GM23338 (cell line): ENCODE data around the gene FBXO24. TPM values are rescaled to one million over a fixed set of nuclear protein-coding genes. Genes with fewer than 3 reads are reported as not detected.

Source experiments
- ATAC-seq: fragments of 200-7000 bp; cut with Tn5 transposase; 3 replicates; pipeline ENCODE4 v1.9.1; 2020
- DNase-seq: peaks from one replicate; pipeline ENCODE4 v3.0.0-alpha.2; 2015; ENCODE audit warnings: low spot score
- H2AFZ ChIP-seq: fragments of 200-600 bp; sonication (generic); 2 replicates; pipeline ENCODE4 v1.8.0; 2016; ENCODE audit warnings: antibody characterized with exemption, mild to moderate bottlenecking, moderate library complexity
- H3F3A ChIP-seq: fragments of 200-600 bp; sonication (generic); replicated peaks from 2 replicates; pipeline ENCODE4 v1.8.0; 2017; ENCODE audit warnings: antibody characterized with exemption, mixed run types, low read depth
- H3K27ac ChIP-seq: fragments of 200-600 bp; sonication (generic); 2 replicates; pipeline ENCODE4 v1.6.1; 2016; ENCODE audit warnings: low read depth
- H3K27me3 ChIP-seq: fragments of 200-600 bp; sonication (generic); 2 replicates; pipeline ENCODE4 v1.8.0; 2016; ENCODE audit warnings: mild to moderate bottlenecking, mixed run types, moderate library complexity; ENCODE audit not compliant: insufficient read depth
- H3K36me3 ChIP-seq: fragments of 200-600 bp; sonication (generic); 2 replicates; pipeline ENCODE4 v1.8.0; 2016; ENCODE audit warnings: mild to moderate bottlenecking; ENCODE audit not compliant: insufficient read depth
- H3K4me1 ChIP-seq: fragments of 200-600 bp; sonication (generic); 2 replicates; pipeline ENCODE4 v1.8.0; 2016; ENCODE audit warnings: mild to moderate bottlenecking, moderate library complexity; ENCODE audit not compliant: insufficient read depth
- H3K4me2 ChIP-seq: fragments of 200-600 bp; sonication (generic); 2 replicates; pipeline ENCODE4 v1.7.1; 2017; ENCODE audit warnings: mixed run types
- H3K4me3 ChIP-seq: fragments of 200-600 bp; sonication (generic); 2 replicates; pipeline ENCODE4 v1.6.1; 2016; ENCODE audit warnings: mixed run types
- H3K79me2 ChIP-seq: fragments of 200-600 bp; sonication (generic); replicated peaks from 2 replicates; pipeline ENCODE4 v1.8.0; 2017; ENCODE audit warnings: mild to moderate bottlenecking; ENCODE audit not compliant: insufficient read depth
- H3K9me2 ChIP-seq: fragments of 200-600 bp; sonication (generic); 2 replicates; pipeline ENCODE4 v1.8.0; 2017; ENCODE audit not compliant: insufficient read depth
- H4K20me1 ChIP-seq: fragments of 200-600 bp; sonication (generic); replicated peaks from 2 replicates; pipeline ENCODE4 v1.8.0; 2017; ENCODE audit warnings: mild to moderate bottlenecking; ENCODE audit not compliant: insufficient read depth
- H3K27ac Mint-ChIP-seq: 2 replicates; pipeline ENCODE4 v1.8.0; 2020; ENCODE audit warnings: inconsistent platforms, mild to moderate bottlenecking, moderate library complexity, mixed read lengths
- H3K27me3 Mint-ChIP-seq: 3 replicates; pipeline ENCODE4 v1.8.0; 2022; ENCODE audit warnings: low read depth, mild to moderate bottlenecking, moderate library complexity, mixed read lengths, inconsistent platforms; ENCODE audit not compliant: insufficient read depth, poor library complexity
- H3K36me3 Mint-ChIP-seq: 3 replicates; pipeline ENCODE4 v1.8.0; 2021; ENCODE audit warnings: low read depth, mild to moderate bottlenecking, inconsistent platforms, moderate library complexity, mixed read lengths
- H3K4me1 Mint-ChIP-seq: 3 replicates; pipeline ENCODE4 v1.8.0; 2020; ENCODE audit warnings: mild to moderate bottlenecking, inconsistent platforms, mixed read lengths
- H3K4me3 Mint-ChIP-seq: 3 replicates; pipeline ENCODE4 v1.8.0; 2021; ENCODE audit warnings: moderate library complexity, mild to moderate bottlenecking, inconsistent platforms, mixed read lengths
- H3K9me3 Mint-ChIP-seq: 3 replicates; pipeline ENCODE4 v1.8.0; 2020; ENCODE audit warnings: moderate library complexity, mild to moderate bottlenecking, inconsistent platforms, mixed read lengths
- CREB1 ChIP-seq: fragments of 250-450 bp; sonication (Bioruptor Pico); IDR thresholded peaks from 2 replicates; pipeline ENCODE4 v1.5.0; 2020; ENCODE audit warnings: low read depth, mild to moderate bottlenecking, moderate library complexity
- JUNB ChIP-seq: IDR thresholded peaks from one replicate; pipeline ENCODE4 v1.6.1; 2016; ENCODE audit warnings: antibody characterized with exemption; ENCODE audit not compliant: unreplicated experiment
- NANOG ChIP-seq: IDR thresholded peaks from 2 replicates; pipeline ENCODE4 v1.6.1; 2016; ENCODE audit warnings: antibody characterized with exemption, borderline replicate concordance
- POLR2AphosphoS5 ChIP-seq: IDR thresholded peaks from 2 replicates; pipeline ENCODE4 v1.6.1; 2016; ENCODE audit warnings: antibody characterized with exemption, low read depth
- ZNF114 ChIP-seq: fragments of 250-450 bp; sonication (Bioruptor Pico); IDR thresholded peaks from 2 replicates; pipeline ENCODE4 v1.5.0; 2020; ENCODE audit warnings: mild to moderate bottlenecking, moderate library complexity
- polyA plus RNA-seq: library from polyadenylated mRNA; unstranded; fragments of >200 nt; fragmentation: Nextera tagmentation; extraction: Ambion mirVana; gene quantifications from 2 replicates; pipeline ENCODE4 v1.2.1, GENCODE V29; 2016
- total RNA-seq: library from RNA; depleted of rRNA; stranded (reverse); fragments of >200 nt; shearing (Covaris generic); gene quantifications from 2 replicates; pipeline ENCODE4 v1.2.3, GENCODE V29; 2014
- TF ChIP-seq, protein P1 (sequence below): fragments of 250-450 bp; sonication (Bioruptor Pico); IDR thresholded peaks from 2 replicates; pipeline ENCODE4 v1.5.0; 2020; ENCODE audit warnings: mild to moderate bottlenecking, moderate library complexity
- TF ChIP-seq, protein P2 (sequence below), 2 experiments: fragments of 200-600 bp in 1 of 2; sonication (generic) in 1 of 2; conservative IDR thresholded peaks; 2 replicates each; pipeline versions ENCODE4 v1.5.1 to v1.6.1; 2016 to 2017; ENCODE audit warnings: antibody characterized with exemption in 2 of 2, low read depth in 2 of 2, mild to moderate bottlenecking in 2 of 2, moderate library complexity in 1 of 2

The FBXO24 gene
- total and polyA plus RNA-seq, 2 experiments from 2014 or later, result 2.1 to 2.4 TPM

DNA sequence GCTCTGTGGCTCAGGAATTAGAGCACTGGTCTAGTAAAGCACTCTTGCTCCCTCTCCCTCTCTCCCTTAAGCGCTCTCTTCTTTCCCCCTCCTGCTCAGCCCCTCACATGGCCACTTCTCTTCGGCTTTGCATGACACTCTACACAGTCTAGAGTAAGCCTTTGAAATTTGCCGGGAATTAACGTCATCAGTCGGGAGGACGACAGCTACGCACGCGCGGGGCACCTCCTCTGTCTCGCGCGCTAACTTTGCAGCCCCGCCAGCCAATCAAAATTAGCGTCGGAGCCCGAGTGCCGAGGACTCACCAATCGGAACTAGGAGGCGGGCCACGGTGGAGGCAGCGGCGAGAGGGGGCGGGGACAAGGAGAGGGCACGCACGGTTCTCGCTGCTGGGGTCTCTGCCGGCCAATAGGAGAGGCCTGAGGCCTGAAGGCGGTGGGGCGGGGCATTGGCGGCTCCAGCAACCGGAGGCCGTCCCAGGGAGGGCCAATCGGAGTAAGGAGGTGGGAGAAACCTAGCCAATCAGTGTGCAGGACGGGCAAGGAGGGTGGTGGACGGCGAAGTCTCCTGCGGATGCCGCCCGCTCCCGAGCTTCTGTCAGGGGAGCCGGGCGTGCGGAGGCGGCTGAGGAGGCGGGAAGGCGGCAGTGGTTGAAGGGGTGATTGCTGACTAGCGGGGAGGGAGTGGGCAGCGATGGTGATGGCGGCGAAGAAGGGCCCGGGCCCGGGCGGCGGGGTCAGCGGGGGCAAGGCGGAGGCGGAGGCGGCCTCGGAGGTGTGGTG is 47.3 kb upstream of the FBXO24 start, which contains the start of gene AGFG2:
AGFG2 (plus strand) TSS at position 550 of the 782 bp plus-strand sequence; CDS start at position 694, 144 bp downstream.
- H3K9me3 Mint-ChIP-seq, result no peaks in the 10 kb centered on the region; the same call in 2 of the 3 replicates
- no peaks in the 10 kb centered on the region for H3K36me3 Mint-ChIP-seq
- Histone ChIP-seq H3K27ac (no peak within 1 kb of the TSS), H3K79me2 (peaks cover 3% of the 10 kb centered on the region), H3K9me2 (no peaks in the 10 kb centered on the region), H3F3A (peaks cover 8% of the 10 kb centered on the region; the same call in 1 of the 2 replicates), H3K4me1 (peaks cover 32% of the 10 kb centered on the region), H3K4me3 (peak within 1 kb of the TSS; percentile 71), H3K4me2 (peak within 1 kb of the TSS; percentile 89), H3K36me3 (no peaks in the 10 kb centered on the region), H2AFZ (peak within 1 kb of the TSS; percentile 80), H3K27me3 (peaks cover 10% of the 10 kb centered on the region), H4K20me1 (0 out of 2 replicates have a peak, but pooled peaks cover 2% of the 10 kb centered on the region)
- ATAC-seq, result peak; percentile 94
- peaks cover 33% of the 10 kb centered on the region for H3K4me1 Mint-ChIP-seq
- peaks cover 34% of the 10 kb centered on the region for H3K27me3 Mint-ChIP-seq
- peak within 1 kb of the TSS; percentile 42; the same call in 1 of the 2 replicates for H3K27ac Mint-ChIP-seq
- peak; percentile 100 for DNase-seq
- peak; percentile 80 for TF ChIP-seq POLR2AphosphoS5
- peak; percentile 85 for TF ChIP-seq CREB1 (CRISPR knock-in tag)
- no peak for TF ChIP-seq NANOG
- H3K4me3 Mint-ChIP-seq, result peak within 1 kb of the TSS; percentile 73

DNA sequence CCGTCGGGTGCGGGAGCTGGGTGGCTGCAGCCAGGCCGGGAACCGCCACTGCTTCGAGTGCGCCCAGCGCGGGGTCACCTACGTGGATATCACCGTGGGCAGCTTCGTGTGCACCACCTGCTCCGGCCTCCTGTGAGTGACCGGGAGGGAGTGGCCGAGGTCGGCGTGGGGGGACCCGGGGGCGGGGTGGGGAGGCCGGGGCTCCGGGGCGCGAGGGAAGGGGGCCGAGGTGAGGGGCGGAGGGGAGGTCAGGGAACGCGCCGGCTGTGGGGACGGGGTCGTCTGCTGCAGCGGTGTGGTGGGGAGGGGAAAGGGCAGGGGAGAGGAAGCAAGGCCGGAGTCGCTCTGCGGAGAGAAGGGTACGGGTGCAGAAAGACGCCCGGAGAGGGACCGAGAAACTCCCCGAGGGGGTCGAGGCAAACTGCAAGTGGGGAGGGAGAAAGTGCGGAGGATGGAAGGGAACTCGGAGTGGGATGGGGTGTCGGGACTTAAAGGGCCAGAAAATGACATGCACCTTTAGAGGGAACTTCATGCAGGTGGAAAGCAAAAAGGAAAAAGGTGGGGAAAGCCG is 46.6 kb upstream of the FBXO24 start:
- Mint-ChIP-seq H3K4me1 (peaks cover 40% of the 10 kb centered on the region), H3K27me3 (peaks cover 34% of the 10 kb centered on the region), H3K4me3 (peak overlapping the region; percentile 73), H3K27ac (no peak overlapping the region), H3K36me3 (no peaks in the 10 kb centered on the region), H3K9me3 (no peaks in the 10 kb centered on the region; the same call in 2 of the 3 replicates)
- H3K27ac ChIP-seq, result no peak overlapping the region
- peak overlapping the region; percentile 71 for H3K4me3 ChIP-seq
- peaks cover 37% of the 10 kb centered on the region for H3K4me1 ChIP-seq
- H3K79me2 ChIP-seq, result peaks cover 9% of the 10 kb centered on the region
- no peak overlapping the region for H2AFZ ChIP-seq
- no peaks in the 10 kb centered on the region for H3K9me2 ChIP-seq
- H4K20me1 ChIP-seq, result 0 out of 2 replicates have a peak, but pooled peaks cover 2% of the 10 kb centered on the region
- peaks cover 9% of the 10 kb centered on the region; the same call in 1 of the 2 replicates for H3F3A ChIP-seq
- peak; percentile 39 for DNase-seq
- peaks cover 10% of the 10 kb centered on the region for H3K27me3 ChIP-seq
- ATAC-seq, result peak; percentile 7
- no peaks in the 10 kb centered on the region for H3K36me3 ChIP-seq
- H3K4me2 ChIP-seq, result peak overlapping the region; percentile 89
- TF ChIP-seq POLR2AphosphoS5 (no peak), ZNF114 (CRISPR knock-in tag) (no peak), CREB1 (CRISPR knock-in tag) (no peak), JUNB (no peak)
- TF ChIP-seq, protein P1, sequence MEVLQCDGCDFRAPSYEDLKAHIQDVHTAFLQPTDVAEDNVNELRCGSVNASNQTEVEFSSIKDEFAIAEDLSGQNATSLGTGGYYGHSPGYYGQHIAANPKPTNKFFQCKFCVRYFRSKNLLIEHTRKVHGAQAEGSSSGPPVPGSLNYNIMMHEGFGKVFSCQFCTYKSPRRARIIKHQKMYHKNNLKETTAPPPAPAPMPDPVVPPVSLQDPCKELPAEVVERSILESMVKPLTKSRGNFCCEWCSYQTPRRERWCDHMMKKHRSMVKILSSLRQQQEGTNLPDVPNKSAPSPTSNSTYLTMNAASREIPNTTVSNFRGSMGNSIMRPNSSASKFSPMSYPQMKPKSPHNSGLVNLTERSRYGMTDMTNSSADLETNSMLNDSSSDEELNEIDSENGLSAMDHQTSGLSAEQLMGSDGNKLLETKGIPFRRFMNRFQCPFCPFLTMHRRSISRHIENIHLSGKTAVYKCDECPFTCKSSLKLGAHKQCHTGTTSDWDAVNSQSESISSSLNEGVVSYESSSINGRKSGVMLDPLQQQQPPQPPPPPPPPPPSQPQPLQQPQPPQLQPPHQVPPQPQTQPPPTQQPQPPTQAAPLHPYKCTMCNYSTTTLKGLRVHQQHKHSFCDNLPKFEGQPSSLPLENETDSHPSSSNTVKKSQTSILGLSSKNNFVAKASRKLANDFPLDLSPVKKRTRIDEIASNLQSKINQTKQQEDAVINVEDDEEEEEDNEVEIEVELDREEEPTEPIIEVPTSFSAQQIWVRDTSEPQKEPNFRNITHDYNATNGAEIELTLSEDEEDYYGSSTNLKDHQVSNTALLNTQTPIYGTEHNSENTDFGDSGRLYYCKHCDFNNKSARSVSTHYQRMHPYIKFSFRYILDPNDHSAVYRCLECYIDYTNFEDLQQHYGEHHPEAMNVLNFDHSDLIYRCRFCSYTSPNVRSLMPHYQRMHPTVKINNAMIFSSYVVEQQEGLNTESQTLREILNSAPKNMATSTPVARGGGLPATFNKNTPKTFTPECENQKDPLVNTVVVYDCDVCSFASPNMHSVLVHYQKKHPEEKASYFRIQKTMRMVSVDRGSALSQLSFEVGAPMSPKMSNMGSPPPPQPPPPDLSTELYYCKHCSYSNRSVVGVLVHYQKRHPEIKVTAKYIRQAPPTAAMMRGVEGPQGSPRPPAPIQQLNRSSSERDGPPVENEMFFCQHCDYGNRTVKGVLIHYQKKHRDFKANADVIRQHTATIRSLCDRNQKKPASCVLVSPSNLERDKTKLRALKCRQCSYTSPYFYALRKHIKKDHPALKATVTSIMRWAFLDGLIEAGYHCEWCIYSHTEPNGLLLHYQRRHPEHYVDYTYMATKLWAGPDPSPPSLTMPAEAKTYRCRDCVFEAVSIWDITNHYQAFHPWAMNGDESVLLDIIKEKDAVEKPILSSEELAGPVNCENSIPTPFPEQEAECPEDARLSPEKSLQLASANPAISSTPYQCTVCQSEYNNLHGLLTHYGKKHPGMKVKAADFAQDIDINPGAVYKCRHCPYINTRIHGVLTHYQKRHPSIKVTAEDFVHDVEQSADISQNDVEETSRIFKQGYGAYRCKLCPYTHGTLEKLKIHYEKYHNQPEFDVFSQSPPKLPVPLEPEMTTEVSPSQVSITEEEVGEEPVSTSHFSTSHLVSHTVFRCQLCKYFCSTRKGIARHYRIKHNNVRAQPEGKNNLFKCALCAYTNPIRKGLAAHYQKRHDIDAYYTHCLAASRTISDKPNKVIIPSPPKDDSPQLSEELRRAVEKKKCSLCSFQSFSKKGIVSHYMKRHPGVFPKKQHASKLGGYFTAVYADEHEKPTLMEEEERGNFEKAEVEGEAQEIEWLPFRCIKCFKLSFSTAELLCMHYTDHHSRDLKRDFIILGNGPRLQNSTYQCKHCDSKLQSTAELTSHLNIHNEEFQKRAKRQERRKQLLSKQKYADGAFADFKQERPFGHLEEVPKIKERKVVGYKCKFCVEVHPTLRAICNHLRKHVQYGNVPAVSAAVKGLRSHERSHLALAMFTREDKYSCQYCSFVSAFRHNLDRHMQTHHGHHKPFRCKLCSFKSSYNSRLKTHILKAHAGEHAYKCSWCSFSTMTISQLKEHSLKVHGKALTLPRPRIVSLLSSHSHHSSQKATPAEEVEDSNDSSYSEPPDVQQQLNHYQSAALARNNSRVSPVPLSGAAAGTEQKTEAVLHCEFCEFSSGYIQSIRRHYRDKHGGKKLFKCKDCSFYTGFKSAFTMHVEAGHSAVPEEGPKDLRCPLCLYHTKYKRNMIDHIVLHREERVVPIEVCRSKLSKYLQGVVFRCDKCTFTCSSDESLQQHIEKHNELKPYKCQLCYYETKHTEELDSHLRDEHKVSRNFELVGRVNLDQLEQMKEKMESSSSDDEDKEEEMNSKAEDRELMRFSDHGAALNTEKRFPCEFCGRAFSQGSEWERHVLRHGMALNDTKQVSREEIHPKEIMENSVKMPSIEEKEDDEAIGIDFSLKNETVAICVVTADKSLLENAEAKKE (CRISPR knock-in tag), result no peak
- TF ChIP-seq, protein P2, sequence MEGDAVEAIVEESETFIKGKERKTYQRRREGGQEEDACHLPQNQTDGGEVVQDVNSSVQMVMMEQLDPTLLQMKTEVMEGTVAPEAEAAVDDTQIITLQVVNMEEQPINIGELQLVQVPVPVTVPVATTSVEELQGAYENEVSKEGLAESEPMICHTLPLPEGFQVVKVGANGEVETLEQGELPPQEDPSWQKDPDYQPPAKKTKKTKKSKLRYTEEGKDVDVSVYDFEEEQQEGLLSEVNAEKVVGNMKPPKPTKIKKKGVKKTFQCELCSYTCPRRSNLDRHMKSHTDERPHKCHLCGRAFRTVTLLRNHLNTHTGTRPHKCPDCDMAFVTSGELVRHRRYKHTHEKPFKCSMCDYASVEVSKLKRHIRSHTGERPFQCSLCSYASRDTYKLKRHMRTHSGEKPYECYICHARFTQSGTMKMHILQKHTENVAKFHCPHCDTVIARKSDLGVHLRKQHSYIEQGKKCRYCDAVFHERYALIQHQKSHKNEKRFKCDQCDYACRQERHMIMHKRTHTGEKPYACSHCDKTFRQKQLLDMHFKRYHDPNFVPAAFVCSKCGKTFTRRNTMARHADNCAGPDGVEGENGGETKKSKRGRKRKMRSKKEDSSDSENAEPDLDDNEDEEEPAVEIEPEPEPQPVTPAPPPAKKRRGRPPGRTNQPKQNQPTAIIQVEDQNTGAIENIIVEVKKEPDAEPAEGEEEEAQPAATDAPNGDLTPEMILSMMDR (conservative IDR thresholded peaks at IDR 0.05; ENCODE audit: low read depth in 2 of 2), result no peak
